Activated gamma-delta T cell treated with Interleukin-2 at 50 U/mL for 16 hours (primary cell): ENCODE results near the gene IL1RAPL1.
"Not testable (repeated sequence)": the region's sequence is repeated elsewhere in the genome, so short reads cannot be mapped to it uniquely, and the experiment has no call there.

Experiments
- DNase-seq: peaks from one replicate; pipeline ENCODE4 v3.0.0-alpha.2; 2020

Gene IL1RAPL1

DNA sequence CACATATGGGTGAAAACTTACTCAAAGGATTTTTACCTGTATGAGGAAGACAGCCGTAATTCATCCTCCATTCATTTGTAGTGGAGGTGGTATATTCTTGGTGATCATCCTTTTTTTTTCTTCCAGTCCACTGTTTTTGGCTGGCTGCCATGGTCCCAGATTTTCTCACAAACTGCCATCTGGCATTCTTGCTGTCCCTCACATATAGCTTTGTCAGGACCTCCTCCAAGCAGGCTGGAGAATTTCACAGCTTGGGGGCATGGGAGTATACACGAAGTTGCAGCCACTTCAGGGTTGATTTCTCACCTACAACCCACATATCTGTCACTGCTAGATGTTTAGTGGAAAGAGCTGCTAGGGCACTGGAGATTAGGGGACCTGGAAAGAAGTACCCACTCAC is 401.0 kb downstream of the IL1RAPL1 start:
- no peak for DNase-seq

GRCh38 chrX:28997706-28998463 is 410.6 kb downstream of the IL1RAPL1 start:
- no peak for DNase-seq

DNA sequence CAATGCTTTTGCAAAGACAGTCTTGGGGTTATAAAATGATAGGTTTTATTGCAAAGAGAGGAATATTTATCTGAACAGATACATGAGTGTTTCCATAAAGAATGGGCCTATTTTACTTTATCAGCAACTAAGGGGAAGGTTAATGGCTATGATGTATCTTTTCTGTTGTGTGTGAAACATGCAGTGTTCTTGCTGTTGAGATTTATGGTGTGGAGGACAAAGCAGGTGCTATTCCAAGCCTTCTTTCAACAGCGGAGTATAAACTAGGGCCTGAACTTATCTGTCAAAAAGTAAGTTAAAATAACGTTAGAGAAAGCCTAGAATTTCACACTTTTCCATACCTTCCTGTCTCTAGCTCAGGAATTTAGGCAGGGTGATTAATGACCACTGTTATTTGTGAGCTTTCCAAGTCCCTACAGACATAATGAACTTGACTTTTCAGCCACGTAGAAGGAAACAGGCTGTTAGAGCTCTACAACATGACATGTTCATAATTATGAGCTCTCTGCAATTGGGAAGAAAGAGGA is 411.4 kb downstream of the IL1RAPL1 start:
- no peak for DNase-seq

DNA sequence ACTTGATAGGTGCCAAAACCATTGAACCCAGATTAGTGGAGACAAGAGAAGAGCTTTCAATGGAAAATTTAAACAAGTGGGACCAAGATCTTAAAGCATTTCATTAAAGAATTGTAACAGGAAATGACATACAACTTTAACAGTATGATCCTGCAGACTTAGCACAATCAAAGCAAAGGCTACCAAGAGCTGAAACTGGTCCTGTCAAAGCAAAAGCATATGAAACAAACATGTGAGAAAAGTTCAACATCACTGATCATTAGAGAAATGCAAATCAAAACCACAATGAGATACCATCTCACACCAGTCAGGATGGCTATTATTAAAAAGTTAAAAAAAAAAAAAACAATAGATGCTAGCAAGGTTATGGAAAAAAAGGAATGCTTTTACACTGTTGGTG is 425.6 kb downstream of the IL1RAPL1 start:
- no peak for DNase-seq

DNA sequence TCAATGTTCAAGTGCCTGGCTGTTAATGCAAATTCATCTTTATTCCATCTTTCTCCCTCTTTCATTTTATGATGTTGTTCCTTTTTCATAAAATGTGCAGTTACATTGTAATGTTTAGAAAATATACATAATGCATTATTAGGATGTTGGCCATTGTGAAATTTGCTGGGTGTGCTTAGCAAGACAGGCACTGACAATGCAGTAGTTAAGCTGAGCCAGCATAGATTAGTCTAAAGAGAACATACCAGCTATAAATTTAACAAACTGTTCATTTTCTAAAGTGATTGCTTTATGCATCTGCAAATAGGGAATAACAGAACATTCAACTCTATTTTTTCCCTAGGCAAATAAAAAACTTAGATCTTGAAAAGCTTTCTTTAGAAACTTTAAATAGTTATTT is 436.0 kb downstream of the IL1RAPL1 start:
- no peak for DNase-seq

GRCh38 chrX:29024871-29025270 is 437.6 kb downstream of the IL1RAPL1 start:
- no peak for DNase-seq

DNA sequence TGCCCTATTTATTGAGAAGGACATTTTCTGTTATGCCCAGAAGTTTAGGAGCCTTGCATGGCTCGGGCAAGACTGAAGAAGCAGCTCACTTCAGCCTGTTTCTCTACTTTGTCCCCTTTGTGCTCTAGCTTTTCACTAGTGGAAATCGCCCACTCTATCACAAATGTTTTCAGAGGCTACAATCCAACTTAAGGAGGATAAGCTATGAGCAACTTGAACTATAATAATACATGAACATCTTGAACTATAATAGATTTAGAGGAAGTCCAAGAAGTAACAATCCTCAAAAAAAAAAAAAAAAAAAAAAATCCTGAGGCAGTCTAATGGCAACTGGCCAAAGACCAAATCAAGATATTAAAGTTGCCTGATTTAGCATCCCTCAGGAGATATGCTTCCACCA is 452.3 kb downstream of the IL1RAPL1 start:
- DNase-seq: no peak

GRCh38 chrX:29040160-29040559 is 452.9 kb downstream of the IL1RAPL1 start:
- no peak for DNase-seq

DNA sequence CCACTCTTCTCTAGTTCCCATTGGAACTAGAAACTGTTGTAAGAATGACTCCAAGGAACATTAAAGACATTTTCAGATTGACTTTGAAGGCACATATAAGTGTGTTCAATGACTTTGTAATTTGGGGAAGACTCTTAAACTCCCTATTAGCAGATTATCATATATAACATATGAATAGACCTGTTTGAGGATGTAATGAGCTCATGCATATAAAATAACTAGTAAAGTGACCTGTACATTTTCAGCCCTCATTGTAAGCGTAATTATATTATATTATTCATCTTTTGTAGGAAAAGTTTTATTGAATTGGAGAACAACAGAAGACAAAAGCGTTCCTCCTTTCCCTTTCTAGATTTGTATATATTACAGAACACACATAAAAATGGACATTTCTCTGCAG is 455.1 kb downstream of the IL1RAPL1 start:
- no peak for DNase-seq

DNA sequence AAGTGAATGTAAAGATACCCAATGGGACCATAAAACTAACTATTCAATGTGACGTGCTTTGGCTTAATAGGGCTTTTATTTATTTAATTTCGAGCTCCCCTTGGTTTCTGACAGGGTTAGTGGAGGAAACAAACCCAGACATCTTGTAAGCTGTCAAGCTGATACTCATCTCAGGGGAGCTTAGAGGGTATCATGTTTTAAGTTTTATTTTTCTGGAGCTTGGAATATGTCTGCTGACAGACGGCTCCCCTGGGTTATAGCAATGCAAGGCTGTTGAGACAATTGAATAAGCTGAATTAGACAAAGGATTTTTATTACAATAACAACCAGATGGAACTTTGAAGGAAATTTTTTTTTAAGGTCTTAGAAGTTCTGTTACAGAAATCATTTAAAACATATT is 456.5 kb downstream of the IL1RAPL1 start:
- DNase-seq: no peak

DNA sequence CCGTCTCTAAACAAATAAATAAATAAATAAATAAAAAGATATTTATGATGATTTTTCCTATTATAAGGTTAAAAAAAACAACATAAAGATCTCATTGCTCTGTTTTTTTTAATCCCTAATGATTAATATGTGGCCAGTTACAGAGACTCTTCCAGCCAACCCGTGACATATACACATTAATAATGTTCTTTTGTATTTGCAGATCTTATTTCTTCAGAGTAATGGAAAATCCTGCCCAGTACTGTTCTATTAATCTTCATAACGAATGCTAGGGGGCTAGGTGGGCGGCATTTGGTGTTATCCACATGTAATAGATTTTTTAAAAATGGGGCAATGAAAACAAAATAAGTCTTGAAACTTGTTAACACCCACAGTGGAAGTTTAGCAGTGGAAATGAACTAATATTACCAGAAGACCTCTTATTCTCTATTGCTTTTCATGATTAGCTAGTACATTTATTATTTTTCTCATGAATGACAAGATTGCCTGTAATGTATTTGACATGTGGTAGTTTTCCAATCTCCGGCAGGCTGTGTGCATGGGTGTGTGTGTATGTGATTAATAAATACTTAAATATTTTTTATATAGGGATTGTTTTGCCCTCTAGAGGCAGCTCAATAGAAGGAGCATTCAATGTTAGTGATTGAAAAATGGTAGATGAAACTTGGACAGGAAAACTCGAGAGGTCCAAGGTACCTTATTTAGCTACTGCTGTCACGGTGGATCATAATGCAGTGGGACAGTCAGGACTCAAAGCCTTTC is 457.4 kb downstream of the IL1RAPL1 start:
- DNase-seq: no peak

DNA sequence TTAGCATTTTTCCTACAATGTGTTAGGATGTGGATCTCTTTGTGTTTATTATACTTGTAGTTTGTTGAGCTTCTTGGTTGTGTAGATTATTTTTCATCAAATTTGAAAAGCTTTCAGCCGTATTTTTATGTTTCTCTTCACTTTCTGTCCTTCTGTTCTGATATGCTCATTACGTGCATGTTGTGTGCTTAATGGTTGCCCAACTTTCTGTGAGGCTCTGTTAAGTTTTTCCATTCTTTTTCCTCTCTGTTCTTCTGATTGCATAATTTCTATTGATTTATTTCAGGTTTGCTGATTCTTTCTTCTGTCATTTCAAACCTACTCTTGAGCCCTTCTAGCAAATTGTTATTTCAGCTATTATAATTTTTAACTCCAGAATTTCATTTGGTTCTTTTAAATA is 478.2 kb downstream of the IL1RAPL1 start:
- DNase-seq: no peak

GRCh38 chrX:29066516-29066915 is 479.3 kb downstream of the IL1RAPL1 start:
- no peak for DNase-seq

- no peak for DNase-seq
These were observed 480.1 kb downstream of the IL1RAPL1 start for GRCh38 chrX:29067351-29067750.

- DNase-seq: no peak
These were observed 484.5 kb downstream of the IL1RAPL1 start for GRCh38 chrX:29071525-29072320.

DNA sequence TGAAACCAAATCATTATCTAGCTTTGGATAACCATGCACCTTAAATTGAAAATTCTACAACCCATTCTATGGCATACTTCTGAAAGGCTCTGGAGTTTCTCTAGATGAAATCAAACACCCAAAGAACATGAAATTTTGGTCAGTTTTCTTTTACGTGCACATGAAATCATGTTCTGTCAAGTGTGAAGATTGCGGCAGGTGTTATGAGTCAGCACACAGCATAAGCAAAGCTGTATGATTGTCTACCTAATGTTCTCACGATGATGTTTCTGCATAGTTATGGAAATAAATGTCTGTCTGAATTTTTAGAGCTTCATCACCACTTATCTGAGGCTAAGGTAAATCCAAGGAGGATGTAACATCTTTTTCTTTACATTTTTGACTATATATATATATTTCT is 495.3 kb downstream of the IL1RAPL1 start:
- DNase-seq: no peak

- no peak for DNase-seq
These were observed 496.6 kb downstream of the IL1RAPL1 start for GRCh38 chrX:29083823-29084222.

DNA sequence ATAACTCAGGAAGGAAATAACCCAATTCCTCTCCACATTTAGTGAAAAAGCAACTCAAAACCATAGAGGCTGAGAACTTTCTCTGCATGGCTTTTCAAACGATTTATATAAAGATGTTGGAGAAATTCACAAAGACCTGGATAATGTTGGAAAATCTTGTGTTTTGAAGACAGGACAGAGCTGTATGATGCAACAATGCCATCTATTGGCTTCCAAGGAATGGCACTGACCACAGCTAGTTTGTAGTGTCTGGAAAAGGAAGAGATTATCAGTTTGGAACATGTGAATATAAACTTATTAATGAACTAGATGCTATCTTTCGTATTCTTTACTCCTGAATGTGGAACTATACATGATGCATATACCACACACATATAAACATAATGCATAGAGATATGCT is 503.6 kb downstream of the IL1RAPL1 start:
- no peak for DNase-seq

DNA sequence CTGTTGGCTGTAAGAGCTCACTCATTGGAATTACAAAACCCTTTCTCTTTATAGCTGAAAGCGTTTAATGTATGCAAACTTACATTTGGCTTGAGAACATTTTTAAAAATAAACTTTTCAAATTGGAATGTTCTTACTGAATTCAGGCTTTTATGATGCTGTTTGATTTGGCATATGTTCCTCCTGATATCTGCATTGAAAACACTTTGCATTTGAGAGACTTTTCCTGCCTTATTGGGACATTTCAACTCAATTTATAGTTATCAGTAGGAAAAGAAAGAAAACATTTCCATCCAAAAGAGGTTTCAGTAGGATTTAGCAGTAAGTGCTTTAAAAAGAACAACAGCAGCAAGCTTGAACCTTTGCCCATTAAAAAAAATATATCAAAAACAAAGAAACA is 520.0 kb downstream of the IL1RAPL1 start:
- no peak for DNase-seq

DNA sequence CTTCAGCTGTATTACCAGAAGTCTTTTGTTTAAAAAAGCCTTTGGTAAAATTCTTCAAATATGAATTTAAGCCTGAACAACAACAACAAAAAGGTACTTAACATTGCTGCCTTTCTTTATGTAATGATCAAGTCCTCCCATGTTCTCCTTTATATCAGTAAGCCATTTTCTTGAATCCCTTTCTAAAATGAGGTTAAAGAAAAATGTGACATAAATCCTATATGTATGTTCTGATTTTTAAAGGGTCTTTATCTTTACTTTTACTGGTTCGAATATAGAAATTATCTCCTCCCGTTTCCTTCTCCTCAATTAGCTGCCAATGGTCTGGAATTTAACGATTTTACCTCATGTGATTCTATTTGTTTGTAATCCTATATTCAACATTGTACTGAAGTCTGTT is 522.8 kb downstream of the IL1RAPL1 start:
- DNase-seq: no peak

DNA sequence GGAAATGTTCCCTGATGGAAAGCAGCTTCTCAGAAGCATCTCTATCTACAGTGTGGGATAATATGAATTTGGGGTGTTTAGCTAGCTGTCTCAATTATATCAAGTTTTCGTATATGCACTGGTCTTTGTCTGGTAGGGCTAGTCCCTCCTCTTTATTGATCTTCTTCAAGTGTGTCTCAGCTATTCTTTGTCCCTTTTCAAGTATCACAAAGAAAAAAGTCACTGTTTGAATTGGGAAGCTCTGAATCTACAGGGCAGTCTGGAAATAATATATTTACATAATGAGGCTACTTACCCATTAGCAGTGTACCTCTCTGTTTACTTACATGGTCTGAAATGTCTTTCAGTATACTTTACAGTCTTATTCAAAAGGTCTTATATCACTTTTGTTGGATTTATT is 526.0 kb downstream of the IL1RAPL1 start:
- no peak for DNase-seq

- DNase-seq: not testable (repeated sequence)
These were observed 535.6 kb downstream of the IL1RAPL1 start for GRCh38 chrX:29122817-29123216.

GRCh38 chrX:29130905-29131304 is 543.7 kb downstream of the IL1RAPL1 start:
- DNase-seq: no peak
